Measurements from ENCODE around the gene CHCHD5. TPM values are rescaled to one million over a fixed set of nuclear protein-coding genes. Genes with fewer than 3 reads are reported as not detected.
A peak's percentile ranks its signal among the peaks of the same experiment; 100 is the strongest.

Gene CHCHD5
- total RNA-seq, 1 donor from 2014 or later: 12.9 TPM

- no peak for DNase-seq (ENCODE audit: low spot score)
Measured at GRCh38 chr2:112625474-112626114, 41.2 kb downstream of the CHCHD5 start.

DNA sequence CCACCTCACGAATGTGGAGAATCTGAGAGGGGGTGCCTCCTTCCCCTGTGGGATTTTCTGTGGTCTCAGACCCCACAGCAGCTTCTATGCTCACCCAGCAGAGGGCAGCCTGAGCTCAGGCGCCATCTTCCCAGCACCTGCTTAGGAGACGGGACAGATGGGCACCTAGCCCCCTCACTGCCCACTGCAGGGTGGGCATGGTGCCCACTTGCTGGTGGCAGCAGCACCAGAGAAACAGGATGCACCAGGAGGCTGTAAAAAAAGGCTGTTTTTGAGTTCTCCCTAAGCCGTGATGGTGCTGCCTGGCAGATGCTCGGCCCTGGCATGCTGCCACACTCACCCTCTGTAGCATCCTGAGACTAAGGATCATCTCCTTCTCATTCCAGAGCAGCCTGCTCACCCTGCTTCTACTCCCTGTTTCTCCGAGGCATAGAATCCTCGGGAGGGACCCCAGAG, 42.2 kb downstream of the CHCHD5 start:
- Histone ChIP-seq H3K4me3 (no peak overlapping the region), H2AFZ (replicated peaks) (peak overlapping the region; percentile 46), H3K9ac (no peak overlapping the region), H3K9me3 (ENCODE audit: low read depth) (no peaks in the 10 kb centered on the region), H3K79me2 (ENCODE audit: low read depth) (no peaks in the 10 kb centered on the region), H4K20me1 (ENCODE audit: low read depth) (no peaks in the 10 kb centered on the region), H3K27me3 (no peaks in the 10 kb centered on the region), H3K4me2 (no peak overlapping the region), H3K27ac (no peak overlapping the region), H3K36me3 (no peaks in the 10 kb centered on the region), H3F3A (ENCODE audit: low read depth) (peaks cover 8% of the 10 kb centered on the region), H3K4me1 (peaks cover 20% of the 10 kb centered on the region)
- peak; percentile 68 for DNase-seq (ENCODE audit: low spot score)
- TF ChIP-seq CTCF (IDR thresholded peaks at IDR 0.05): peak; percentile 78
- no peak for TF ChIP-seq EZH2phosphoT487 (IDR thresholded peaks at IDR 0.05)
- no peak for TF ChIP-seq EZH2 (IDR thresholded peaks at IDR 0.05)
- H3K27ac Mint-ChIP-seq: no peak overlapping the region
- H3K4me1 Mint-ChIP-seq: peaks cover 25% of the 10 kb centered on the region
- no peak overlapping the region for H3K4me3 Mint-ChIP-seq
- H3K27me3 Mint-ChIP-seq (ENCODE audit: insufficient read depth, low read depth): no peaks in the 10 kb centered on the region
- H3K9me3 Mint-ChIP-seq: no peaks in the 10 kb centered on the region
- H3K36me3 Mint-ChIP-seq: no peaks in the 10 kb centered on the region

More at GRCh38 chr2:112625474-112626114, 41.2 kb downstream of the CHCHD5 start:
- H4K20me1 ChIP-seq (ENCODE audit: low read depth): no peaks in the 10 kb centered on the region
- TF ChIP-seq EZH2 (IDR thresholded peaks at IDR 0.05) (no peak), CTCF (IDR thresholded peaks at IDR 0.05) (no peak), EZH2phosphoT487 (IDR thresholded peaks at IDR 0.05) (no peak)
- peaks cover 11% of the 10 kb centered on the region for H3K4me1 ChIP-seq
- H2AFZ ChIP-seq (replicated peaks): no peak overlapping the region
- H3K4me3 ChIP-seq: no peak overlapping the region
- Mint-ChIP-seq H3K4me1 (peaks cover 17% of the 10 kb centered on the region), H3K27ac (no peak overlapping the region), H3K36me3 (no peaks in the 10 kb centered on the region), H3K4me3 (no peak overlapping the region), H3K27me3 (ENCODE audit: insufficient read depth, low read depth) (peaks cover 2% of the 10 kb centered on the region), H3K9me3 (no peaks in the 10 kb centered on the region)
- no peaks in the 10 kb centered on the region for H3K79me2 ChIP-seq (ENCODE audit: low read depth)
- H3K9me3 ChIP-seq (ENCODE audit: low read depth): no peaks in the 10 kb centered on the region
- H3K4me2 ChIP-seq: no peak overlapping the region
- H3K27ac ChIP-seq: no peak overlapping the region
- no peaks in the 10 kb centered on the region for H3K36me3 ChIP-seq
- H3K27me3 ChIP-seq: no peaks in the 10 kb centered on the region
- no peak overlapping the region for H3K9ac ChIP-seq
- H3F3A ChIP-seq (ENCODE audit: low read depth): peaks cover 8% of the 10 kb centered on the region

- DNase-seq (ENCODE audit: low spot score): no peak
- no peaks in the 10 kb centered on the region for H3K27me3 ChIP-seq
- no peak overlapping the region for H3K9ac ChIP-seq
- H3K27ac ChIP-seq: no peak overlapping the region
- no peaks in the 10 kb centered on the region for H3K9me3 Mint-ChIP-seq
- H3K4me1 ChIP-seq: peaks cover 24% of the 10 kb centered on the region
- no peak for TF ChIP-seq EZH2 (IDR thresholded peaks at IDR 0.05)
- no peak for TF ChIP-seq EZH2phosphoT487 (IDR thresholded peaks at IDR 0.05)
- no peak for TF ChIP-seq CTCF (IDR thresholded peaks at IDR 0.05)
- no peaks in the 10 kb centered on the region for H3K9me3 ChIP-seq (ENCODE audit: low read depth)
- H2AFZ ChIP-seq (replicated peaks): no peak overlapping the region
- H3K36me3 ChIP-seq: no peaks in the 10 kb centered on the region
- no peak overlapping the region for H3K27ac Mint-ChIP-seq
- H3K4me3 ChIP-seq: no peak overlapping the region
- H3K27me3 Mint-ChIP-seq (ENCODE audit: insufficient read depth, low read depth): no peaks in the 10 kb centered on the region
- H3F3A ChIP-seq (ENCODE audit: low read depth): peaks cover 8% of the 10 kb centered on the region
- H3K4me2 ChIP-seq: no peak overlapping the region
- H3K79me2 ChIP-seq (ENCODE audit: low read depth): no peaks in the 10 kb centered on the region
- no peaks in the 10 kb centered on the region for H3K36me3 Mint-ChIP-seq
- no peaks in the 10 kb centered on the region for H4K20me1 ChIP-seq (ENCODE audit: low read depth)
- H3K4me3 Mint-ChIP-seq: no peak overlapping the region
- H3K4me1 Mint-ChIP-seq: peaks cover 29% of the 10 kb centered on the region
Measured at GRCh38 chr2:112627060-112628040, 42.9 kb downstream of the CHCHD5 start.
